Measurements from ENCODE around the gene IL1F10.

The IL1F10 gene

GRCh38 chr2:113058998-113059960, 8.5 kb upstream of the IL1F10 start, which contains the start of gene IL36RN:
TSS of gene IL36RN (plus strand) at chr2:113059198. CDS start at chr2:113059439, 241 bp downstream.
- DNase-seq: no peak

GRCh38 chr2:113060396-113060795, 7.4 kb upstream of the IL1F10 start:
- no peak for DNase-seq

GRCh38 chr2:113060796-113061195, 7.0 kb upstream of the IL1F10 start:
- no peak for DNase-seq

GRCh38 chr2:113061241-113061640, 6.5 kb upstream of the IL1F10 start:
- no peak for DNase-seq

- DNase-seq: no peak
These were observed 5.6 kb upstream of the IL1F10 start for GRCh38 chr2:113061896-113062770.

- no peak for DNase-seq
These were observed 3.5 kb upstream of the IL1F10 start for GRCh38 chr2:113064281-113064680.

GRCh38 chr2:113064898-113065297, 2.9 kb upstream of the IL1F10 start:
- DNase-seq: no peak

GRCh38 chr2:113068249-113068648, 479 bp downstream of the IL1F10 start:
- no peak for DNase-seq

- DNase-seq: no peak
These were observed 1.1 kb downstream of the IL1F10 start for GRCh38 chr2:113068706-113069485.

- no peak for DNase-seq
These were observed 2.2 kb downstream of the IL1F10 start for GRCh38 chr2:113069676-113070605.

GRCh38 chr2:113070606-113070975, 2.8 kb downstream of the IL1F10 start:
- no peak for DNase-seq

GRCh38 chr2:113072584-113072983, 4.8 kb downstream of the IL1F10 start:
- DNase-seq: no peak

- no peak for DNase-seq
These were observed 5.6 kb downstream of the IL1F10 start for GRCh38 chr2:113073325-113073834.

- DNase-seq: no peak
These were observed 7.3 kb downstream of the IL1F10 start for GRCh38 chr2:113075030-113075429.

- no peak for DNase-seq
These were observed 7.8 kb downstream of the IL1F10 start for GRCh38 chr2:113075600-113075999.

GRCh38 chr2:113076954-113077669, 9.3 kb downstream of the IL1F10 start:
- no peak for DNase-seq

GRCh38 chr2:113077921-113078320, 10.2 kb downstream of the IL1F10 start:
- no peak for DNase-seq

- no peak for DNase-seq
These were observed 10.6 kb downstream of the IL1F10 start for GRCh38 chr2:113078350-113078839.

- DNase-seq: no peak
These were observed 11.4 kb downstream of the IL1F10 start for GRCh38 chr2:113079131-113079530.

GRCh38 chr2:113080134-113080533, 12.4 kb downstream of the IL1F10 start:
- no peak for DNase-seq

Measured in NCI-H345 (cell line).